ENCODE measurements around the gene GTPBP4.
"Not testable (repeated sequence)": the region's sequence is repeated elsewhere in the genome, so short reads cannot be mapped to it uniquely, and the experiment has no call there.

GTPBP4 gene

GRCh38 chr10:1025683-1026082 lies 37.4 kb downstream of the GTPBP4 start, which contains the start of gene IDI2:
IDI2 (minus strand) TSS chr10:1025859; CDS start chr10:1024723, 1,136 bp downstream.
- DNase-seq (ENCODE audit: low read depth), result no peak

- no peak for DNase-seq (ENCODE audit: low read depth)
Measured at GRCh38 chr10:1026578-1026977, 38.3 kb downstream of the GTPBP4 start.

- no peak for DNase-seq (ENCODE audit: low read depth)
Measured at GRCh38 chr10:1029838-1030237, 41.6 kb downstream of the GTPBP4 start.

GRCh38 chr10:1033601-1034000 lies 45.4 kb downstream of the GTPBP4 start:
- DNase-seq (ENCODE audit: low read depth), result no peak

GRCh38 chr10:1034758-1035157 lies 46.5 kb downstream of the GTPBP4 start:
- peak; percentile 36 for DNase-seq (ENCODE audit: low read depth)

GRCh38 chr10:1035201-1035600 lies 47.0 kb downstream of the GTPBP4 start:
- DNase-seq (ENCODE audit: low read depth), result peak; percentile 16

GRCh38 chr10:1036341-1036791 lies 48.1 kb downstream of the GTPBP4 start:
- peak; percentile 6 for DNase-seq (ENCODE audit: low read depth)

- no peak for DNase-seq (ENCODE audit: low read depth)
Measured at GRCh38 chr10:1037098-1037497, 48.9 kb downstream of the GTPBP4 start.

GRCh38 chr10:1038769-1039168 lies 50.5 kb downstream of the GTPBP4 start:
- DNase-seq (ENCODE audit: low read depth), result not testable (repeated sequence)

GRCh38 chr10:1040133-1040532 lies 51.9 kb downstream of the GTPBP4 start:
- DNase-seq (ENCODE audit: low read depth), result no peak

GRCh38 chr10:1041514-1041913 lies 53.3 kb downstream of the GTPBP4 start:
- DNase-seq (ENCODE audit: low read depth), result no peak

- no peak for DNase-seq (ENCODE audit: low read depth)
Measured at GRCh38 chr10:1043532-1043995, 55.3 kb downstream of the GTPBP4 start.

- DNase-seq (ENCODE audit: low read depth), result no peak
Measured at GRCh38 chr10:1044146-1044545, 55.9 kb downstream of the GTPBP4 start.

- DNase-seq (ENCODE audit: low read depth), result no peak
Measured at GRCh38 chr10:1044964-1045363, 56.7 kb downstream of the GTPBP4 start.

GRCh38 chr10:1045415-1045814 lies 57.2 kb downstream of the GTPBP4 start:
- DNase-seq (ENCODE audit: low read depth), result no peak

GRCh38 chr10:1047937-1048336 lies 59.7 kb downstream of the GTPBP4 start:
- peak; percentile 24 for DNase-seq (ENCODE audit: low read depth)

- DNase-seq (ENCODE audit: low read depth), result no peak
Measured at GRCh38 chr10:1048349-1048731, 60.1 kb downstream of the GTPBP4 start.

- DNase-seq (ENCODE audit: low read depth), result peak; percentile 99
Measured at GRCh38 chr10:1048732-1049424, 60.6 kb downstream of the GTPBP4 start, which contains the start of gene IDI1. IDI1 (minus strand) TSS chr10:1049119; CDS start chr10:1049003, 116 bp downstream.

- DNase-seq (ENCODE audit: low read depth), result no peak
Measured at GRCh38 chr10:1049425-1049958, 61.3 kb downstream of the GTPBP4 start.

- DNase-seq (ENCODE audit: low read depth), result no peak
Measured at GRCh38 chr10:1050145-1050544, 61.9 kb downstream of the GTPBP4 start.

- DNase-seq (ENCODE audit: low read depth), result no peak
Measured at GRCh38 chr10:1050554-1050953, 62.3 kb downstream of the GTPBP4 start.

- DNase-seq (ENCODE audit: low read depth), result no peak
Measured at GRCh38 chr10:1054684-1055083, 66.5 kb downstream of the GTPBP4 start.

- peak; percentile 89 for DNase-seq (ENCODE audit: low read depth)
Measured at GRCh38 chr10:1056326-1057105, 68.3 kb downstream of the GTPBP4 start, which contains the start of gene WDR37. WDR37 (plus strand) TSS chr10:1056385; CDS start chr10:1072156, 15,771 bp downstream.

Measured in EH (cell line).